ENCODE data around the gene SDHAF2.

GRCh38 chr11:61411589-61411988 is 18.3 kb upstream of the SDHAF2 start:
- no peak for TF ChIP-seq CTCF (IDR thresholded peaks at IDR 0.05)
- TF ChIP-seq POLR2A (IDR thresholded peaks at IDR 0.05): no peak
- TF ChIP-seq POLR2AphosphoS5 (IDR thresholded peaks at IDR 0.05): no peak
